GM06990 (cell line): Measurements from ENCODE around the gene DNASE1.

Experiments used
- DNase-seq: peaks from one replicate; pipeline ENCODE4 v3.0.0-alpha.2; 2011; ENCODE audit not compliant: insufficient read length; ENCODE audit errors: extremely low read depth
- H3K27me3 ChIP-seq: replicated peaks from 2 replicates; pipeline ENCODE4 v1.6.0; 2011; ENCODE audit warnings: low read length; ENCODE audit not compliant: control insufficient read depth, insufficient read depth
- H3K36me3 ChIP-seq: 2 replicates; pipeline ENCODE4 v1.5.1; 2011; ENCODE audit warnings: low read length; ENCODE audit not compliant: control insufficient read depth, insufficient read depth
- H3K4me3 ChIP-seq: replicated peaks from 2 replicates; pipeline ENCODE4 v1.5.1; 2011; ENCODE audit warnings: low read depth, mild to moderate bottlenecking, control low read depth, low read length
- TF ChIP-seq, protein P1 (sequence below): IDR thresholded peaks from 2 replicates; pipeline ENCODE4 v1.5.1; 2011; ENCODE audit warnings: low read length, control low read depth, mild to moderate bottlenecking, inconsistent platforms; ENCODE audit not compliant: insufficient read depth, poor library complexity, severe bottlenecking

Gene DNASE1

DNA sequence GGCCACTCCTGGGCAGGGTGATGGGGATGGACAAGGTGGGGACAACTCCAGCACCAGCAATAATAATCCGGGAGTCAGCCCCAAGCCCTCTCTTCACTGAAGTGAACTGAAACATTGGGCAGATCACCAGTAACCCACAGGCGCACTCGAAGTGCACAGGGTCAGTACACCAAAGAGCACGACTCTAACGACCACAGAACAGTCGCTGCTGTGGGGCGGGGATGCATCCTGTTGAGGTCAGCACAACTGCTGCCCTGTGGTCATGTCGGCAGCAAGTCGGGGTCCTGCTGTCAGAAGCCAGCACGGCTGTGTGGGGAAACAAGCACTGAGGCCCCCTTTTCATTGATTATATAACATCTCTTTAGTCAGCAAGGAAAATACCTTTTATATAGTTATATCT is 14.6 kb downstream of the DNASE1 start:
- H3K4me3 ChIP-seq, result no peak overlapping the region
- peaks cover 29% of the 10 kb centered on the region for H3K36me3 ChIP-seq
- TF ChIP-seq, protein P1, sequence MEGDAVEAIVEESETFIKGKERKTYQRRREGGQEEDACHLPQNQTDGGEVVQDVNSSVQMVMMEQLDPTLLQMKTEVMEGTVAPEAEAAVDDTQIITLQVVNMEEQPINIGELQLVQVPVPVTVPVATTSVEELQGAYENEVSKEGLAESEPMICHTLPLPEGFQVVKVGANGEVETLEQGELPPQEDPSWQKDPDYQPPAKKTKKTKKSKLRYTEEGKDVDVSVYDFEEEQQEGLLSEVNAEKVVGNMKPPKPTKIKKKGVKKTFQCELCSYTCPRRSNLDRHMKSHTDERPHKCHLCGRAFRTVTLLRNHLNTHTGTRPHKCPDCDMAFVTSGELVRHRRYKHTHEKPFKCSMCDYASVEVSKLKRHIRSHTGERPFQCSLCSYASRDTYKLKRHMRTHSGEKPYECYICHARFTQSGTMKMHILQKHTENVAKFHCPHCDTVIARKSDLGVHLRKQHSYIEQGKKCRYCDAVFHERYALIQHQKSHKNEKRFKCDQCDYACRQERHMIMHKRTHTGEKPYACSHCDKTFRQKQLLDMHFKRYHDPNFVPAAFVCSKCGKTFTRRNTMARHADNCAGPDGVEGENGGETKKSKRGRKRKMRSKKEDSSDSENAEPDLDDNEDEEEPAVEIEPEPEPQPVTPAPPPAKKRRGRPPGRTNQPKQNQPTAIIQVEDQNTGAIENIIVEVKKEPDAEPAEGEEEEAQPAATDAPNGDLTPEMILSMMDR, result no peak
- no peaks in the 10 kb centered on the region for H3K27me3 ChIP-seq
- DNase-seq, result no peak

DNA sequence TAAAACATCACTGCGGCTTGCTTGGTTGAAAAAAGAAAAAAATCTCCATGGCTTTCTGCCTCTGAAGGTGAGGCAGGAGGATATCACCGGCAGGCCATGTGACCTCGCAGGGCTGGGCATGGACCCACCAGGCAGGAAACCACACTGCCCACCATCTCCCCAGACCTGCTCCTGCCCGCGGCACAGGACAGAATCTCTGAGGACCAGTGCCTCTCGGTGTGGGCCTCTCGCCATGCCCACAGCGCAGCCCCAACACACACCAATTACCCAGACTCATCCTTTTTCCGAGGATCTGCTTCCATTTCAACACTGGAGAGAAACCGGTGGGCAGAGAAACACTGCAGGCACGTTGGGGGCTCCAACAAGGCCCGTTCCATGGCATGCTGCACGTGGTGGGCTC is 16.2 kb downstream of the DNASE1 start:
- H3K4me3 ChIP-seq, result no peak overlapping the region
- peaks cover 36% of the 10 kb centered on the region for H3K36me3 ChIP-seq
- TF ChIP-seq, protein P1, result no peak

DNA sequence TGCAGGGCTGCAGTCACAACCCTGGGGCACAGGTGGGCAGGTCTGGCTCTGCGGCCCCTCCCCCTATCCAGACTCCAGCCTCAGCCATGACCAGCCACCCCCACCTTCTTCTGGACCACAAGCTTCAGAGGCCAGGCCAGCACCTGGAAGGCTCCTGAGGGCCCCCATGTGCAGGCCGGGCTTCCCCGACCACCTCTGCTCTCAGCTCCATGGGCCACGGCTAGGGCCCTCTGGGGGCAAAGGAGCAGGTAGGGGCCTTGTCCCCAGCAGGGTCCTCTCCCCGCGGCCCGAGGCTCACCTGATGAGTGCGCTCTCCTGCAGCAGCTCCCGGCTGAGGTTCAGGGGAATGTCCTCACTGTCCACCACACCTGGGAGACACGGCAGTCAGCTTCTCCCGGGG is 16.9 kb downstream of the DNASE1 start:
- Histone ChIP-seq H3K4me3 (no peak overlapping the region), H3K36me3 (peaks cover 41% of the 10 kb centered on the region), H3K27me3 (no peaks in the 10 kb centered on the region)
- TF ChIP-seq, protein P1, result no peak
- no peak for DNase-seq

More for the DNA sequence above, 16.2 kb downstream of the DNASE1 start:
- no peak for DNase-seq
- H3K27me3 ChIP-seq, result no peaks in the 10 kb centered on the region

DNA sequence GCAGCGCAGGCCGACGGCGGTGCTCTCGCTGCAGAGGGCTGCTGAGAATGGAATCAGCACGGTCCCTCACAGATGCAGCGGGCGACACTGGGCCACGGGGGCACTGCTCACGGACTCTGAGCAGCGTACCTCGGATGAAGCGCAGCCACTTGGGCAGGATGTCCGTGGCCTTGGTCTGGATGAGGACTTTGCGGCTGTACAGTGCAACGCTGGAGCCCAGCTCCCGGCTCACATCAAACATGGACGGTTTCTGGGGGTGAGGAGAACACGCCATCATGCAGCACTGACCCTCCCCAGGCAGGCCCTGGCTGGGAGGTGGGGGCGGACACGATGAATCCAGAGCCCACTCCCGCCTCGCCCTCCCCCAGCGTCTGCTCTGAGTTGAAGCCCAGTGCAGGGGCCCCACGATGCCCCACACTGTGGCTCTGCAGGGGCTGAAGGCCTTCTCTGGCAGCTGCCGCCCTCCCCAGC is 18.1 kb downstream of the DNASE1 start:
- TF ChIP-seq, protein P1, result no peak
- no peak for DNase-seq
- H3K27me3 ChIP-seq, result no peaks in the 10 kb centered on the region
- peaks cover 41% of the 10 kb centered on the region for H3K36me3 ChIP-seq
- no peak overlapping the region for H3K4me3 ChIP-seq

DNA sequence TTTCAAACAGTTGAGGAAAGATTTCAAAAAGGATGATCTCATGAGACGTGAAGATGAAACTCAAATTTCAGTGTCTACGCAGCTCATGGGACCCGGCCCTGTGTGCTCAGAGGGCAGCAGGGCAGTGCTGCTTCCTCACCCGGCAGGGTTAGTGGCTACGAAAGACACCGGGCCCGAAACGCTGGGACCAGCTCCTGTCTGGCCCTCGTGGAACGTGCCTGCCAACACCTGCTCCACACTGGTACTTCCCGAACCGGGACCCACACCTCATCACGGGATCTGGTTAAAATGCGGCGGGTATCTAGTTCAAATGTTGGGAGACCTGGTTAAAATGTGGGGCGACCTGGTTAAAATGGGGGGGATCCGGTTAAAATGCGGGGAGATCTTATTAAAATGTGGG is 18.7 kb downstream of the DNASE1 start:
- no peak overlapping the region for H3K4me3 ChIP-seq
- no peaks in the 10 kb centered on the region for H3K27me3 ChIP-seq
- DNase-seq, result no peak
- peaks cover 43% of the 10 kb centered on the region for H3K36me3 ChIP-seq
- TF ChIP-seq, protein P1, result no peak
